OCI-LY1 (cell line): Measurements from ENCODE around the gene DOK6.

Source experiments
- H2AFZ ChIP-seq: fragments of 200-600 bp; sonication (generic), shearing (Covaris generic); 2 replicates; pipeline ENCODE4 v1.6.0; 2014; ENCODE audit warnings: antibody characterized with exemption, mild to moderate bottlenecking, low read length
- H3F3A ChIP-seq: fragments of 200-600 bp; sonication (generic), shearing (Covaris generic); 2 replicates; pipeline ENCODE4 v1.6.0; 2014; ENCODE audit warnings: mild to moderate bottlenecking, antibody characterized with exemption, low read length, moderate library complexity; ENCODE audit not compliant: insufficient read depth
- H3K27ac ChIP-seq: fragments of 200-600 bp; sonication (generic); 2 replicates; pipeline ENCODE4 v1.5.1; 2014; ENCODE audit warnings: low read length, mixed run types, mild to moderate bottlenecking, low read depth; ENCODE audit not compliant: poor library complexity, severe bottlenecking
- H3K27me3 ChIP-seq: fragments of 200-600 bp; sonication (generic); 2 replicates; pipeline ENCODE4 v1.6.0; 2014; ENCODE audit warnings: antibody characterized with exemption, mild to moderate bottlenecking, low read length, moderate library complexity; ENCODE audit not compliant: insufficient read depth
- H3K36me3 ChIP-seq: fragments of 200-600 bp; sonication (generic); 2 replicates; pipeline ENCODE4 v1.6.1; 2014; ENCODE audit warnings: mild to moderate bottlenecking, antibody characterized with exemption, low read length, moderate library complexity, mixed read lengths; ENCODE audit not compliant: insufficient read depth
- H3K4me1 ChIP-seq: fragments of 200-600 bp; sonication (generic); 2 replicates; pipeline ENCODE4 v1.5.1; 2014; ENCODE audit warnings: mild to moderate bottlenecking, low read length, moderate library complexity; ENCODE audit not compliant: insufficient read depth, severe bottlenecking
- H3K4me2 ChIP-seq: fragments of 200-600 bp; sonication (generic), shearing (Covaris generic); 2 replicates; pipeline ENCODE4 v1.6.1; 2014; ENCODE audit warnings: low read length
- H3K4me3 ChIP-seq: fragments of 200-600 bp; sonication (generic); 2 replicates; pipeline ENCODE4 v1.5.1; 2014; ENCODE audit warnings: low read length, low read depth, mild to moderate bottlenecking, mixed read lengths; ENCODE audit not compliant: poor library complexity, severe bottlenecking
- H3K79me2 ChIP-seq: fragments of 200-600 bp; shearing (Covaris generic); 2 replicates; pipeline ENCODE4 v1.6.1; 2016; ENCODE audit warnings: mixed run types, low read length, mixed read lengths; ENCODE audit not compliant: insufficient read depth
- H3K9ac ChIP-seq: fragments of 200-600 bp; sonication (generic), shearing (Covaris generic); 2 replicates; pipeline ENCODE4 v1.6.1; 2014; ENCODE audit warnings: mild to moderate bottlenecking, low read length, mixed read lengths
- H3K9me2 ChIP-seq: fragments of 200-600 bp; sonication (generic), shearing (Covaris generic); 2 replicates; pipeline ENCODE4 v1.6.1; 2014; ENCODE audit warnings: low read depth, mild to moderate bottlenecking, low read length, mixed read lengths
- H3K9me3 ChIP-seq: fragments of 200-600 bp; shearing (Covaris generic); 2 replicates; pipeline ENCODE4 v1.6.1; 2014; ENCODE audit warnings: low read length, mixed read lengths
- H4K20me1 ChIP-seq: fragments of 200-600 bp; sonication (generic), shearing (Covaris generic); 2 replicates; pipeline ENCODE4 v1.6.0; 2016; ENCODE audit warnings: mild to moderate bottlenecking, low read length; ENCODE audit not compliant: insufficient read depth
- EZH2 ChIP-seq: fragments of 200-600 bp; sonication (generic), shearing (Covaris generic); IDR thresholded peaks from 2 replicates; pipeline ENCODE4 v1.8.0; 2017; ENCODE audit warnings: borderline replicate concordance, mixed run types, mild to moderate bottlenecking, antibody characterized with exemption, low read length, moderate library complexity, mixed read lengths
- TF ChIP-seq, protein P1 (sequence below): fragments of 200-600 bp; sonication (generic), shearing (Covaris generic); IDR thresholded peaks from 2 replicates; pipeline ENCODE4 v1.5.1; 2017; ENCODE audit warnings: mild to moderate bottlenecking, antibody characterized with exemption, low read length, moderate library complexity, mixed read lengths

DOK6 gene

DNA sequence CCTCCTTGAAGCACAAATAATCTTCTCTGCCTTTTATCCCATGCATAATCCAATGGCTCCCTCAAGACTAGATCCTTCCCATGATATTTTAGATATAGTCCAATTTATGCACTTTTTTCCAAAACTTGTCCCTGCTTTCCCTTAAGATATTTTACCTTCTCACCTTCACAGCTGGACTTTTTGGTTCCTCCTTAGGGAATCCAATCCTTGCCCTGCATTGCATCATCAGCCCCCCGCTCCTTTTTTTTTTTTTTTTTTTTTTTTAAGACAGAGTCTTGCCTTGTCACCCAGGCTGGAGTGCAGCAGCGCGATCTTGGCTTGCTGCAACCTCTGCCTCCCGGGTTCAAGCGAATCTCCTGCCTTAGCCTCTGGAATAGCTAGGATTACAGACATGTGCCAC, 250.6 kb downstream of the DOK6 start:
- H3K27ac ChIP-seq, result no peak overlapping the region
- no peak overlapping the region for H2AFZ ChIP-seq
- no peaks in the 10 kb centered on the region for H3K9me2 ChIP-seq
- no peak overlapping the region for H3K4me2 ChIP-seq
- H3K4me1 ChIP-seq, result no peaks in the 10 kb centered on the region
- H3K4me3 ChIP-seq, result no peak overlapping the region
- no peak overlapping the region for H3K9ac ChIP-seq
- H4K20me1 ChIP-seq, result no peaks in the 10 kb centered on the region
- H3K9me3 ChIP-seq, result no peaks in the 10 kb centered on the region
- no peaks in the 10 kb centered on the region for H3F3A ChIP-seq
- no peaks in the 10 kb centered on the region for H3K27me3 ChIP-seq
- H3K79me2 ChIP-seq, result no peaks in the 10 kb centered on the region
- no peaks in the 10 kb centered on the region for H3K36me3 ChIP-seq
- TF ChIP-seq, protein P1, sequence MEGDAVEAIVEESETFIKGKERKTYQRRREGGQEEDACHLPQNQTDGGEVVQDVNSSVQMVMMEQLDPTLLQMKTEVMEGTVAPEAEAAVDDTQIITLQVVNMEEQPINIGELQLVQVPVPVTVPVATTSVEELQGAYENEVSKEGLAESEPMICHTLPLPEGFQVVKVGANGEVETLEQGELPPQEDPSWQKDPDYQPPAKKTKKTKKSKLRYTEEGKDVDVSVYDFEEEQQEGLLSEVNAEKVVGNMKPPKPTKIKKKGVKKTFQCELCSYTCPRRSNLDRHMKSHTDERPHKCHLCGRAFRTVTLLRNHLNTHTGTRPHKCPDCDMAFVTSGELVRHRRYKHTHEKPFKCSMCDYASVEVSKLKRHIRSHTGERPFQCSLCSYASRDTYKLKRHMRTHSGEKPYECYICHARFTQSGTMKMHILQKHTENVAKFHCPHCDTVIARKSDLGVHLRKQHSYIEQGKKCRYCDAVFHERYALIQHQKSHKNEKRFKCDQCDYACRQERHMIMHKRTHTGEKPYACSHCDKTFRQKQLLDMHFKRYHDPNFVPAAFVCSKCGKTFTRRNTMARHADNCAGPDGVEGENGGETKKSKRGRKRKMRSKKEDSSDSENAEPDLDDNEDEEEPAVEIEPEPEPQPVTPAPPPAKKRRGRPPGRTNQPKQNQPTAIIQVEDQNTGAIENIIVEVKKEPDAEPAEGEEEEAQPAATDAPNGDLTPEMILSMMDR, result no peak
- no peak for TF ChIP-seq EZH2

DNA sequence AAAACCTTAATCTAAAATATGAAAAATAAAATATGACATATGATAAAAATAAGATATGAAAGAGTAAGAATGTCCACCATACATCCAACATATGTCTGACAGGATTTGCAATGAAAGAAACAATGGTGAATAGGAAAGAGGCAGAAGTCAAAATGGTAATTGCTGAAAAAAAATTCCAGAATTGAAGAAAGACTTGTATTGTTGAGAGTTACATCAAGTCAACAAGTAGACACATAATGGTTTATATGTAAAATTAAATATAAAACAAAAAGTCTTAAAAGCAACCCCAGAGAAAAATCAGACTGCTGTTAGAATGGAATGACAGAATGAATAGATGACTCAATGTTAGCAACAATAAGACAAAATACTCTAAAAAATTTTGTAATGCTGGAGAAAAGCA, 255.1 kb downstream of the DOK6 start:
- Histone ChIP-seq H3K9me3 (no peaks in the 10 kb centered on the region), H3K27me3 (no peaks in the 10 kb centered on the region), H3F3A (no peaks in the 10 kb centered on the region), H2AFZ (no peak overlapping the region), H3K4me2 (no peak overlapping the region), H3K4me3 (no peak overlapping the region), H3K79me2 (no peaks in the 10 kb centered on the region), H4K20me1 (no peaks in the 10 kb centered on the region), H3K9ac (no peak overlapping the region), H3K9me2 (no peaks in the 10 kb centered on the region), H3K27ac (no peak overlapping the region), H3K4me1 (no peaks in the 10 kb centered on the region), H3K36me3 (no peaks in the 10 kb centered on the region)
- TF ChIP-seq, protein P1, result no peak

DNA sequence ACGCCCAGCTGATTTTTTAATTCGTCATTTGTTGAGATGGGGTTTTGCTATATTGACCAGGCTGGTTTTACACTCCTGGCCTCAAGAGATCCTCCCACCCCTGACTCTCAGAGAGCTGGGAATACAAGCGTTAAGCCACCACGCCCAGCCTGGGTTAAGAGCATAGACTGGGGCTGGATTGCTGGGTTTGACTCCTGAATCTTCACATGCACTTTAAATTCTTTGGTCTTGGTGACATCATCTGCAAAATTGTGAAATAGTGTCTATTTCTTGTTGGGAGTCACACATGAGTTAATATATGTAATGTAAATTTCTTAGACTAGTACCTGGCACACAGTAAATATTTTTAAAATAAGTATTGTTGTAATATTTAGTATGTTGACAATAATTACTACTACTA, 257.4 kb downstream of the DOK6 start:
- Histone ChIP-seq H3K9ac (no peak overlapping the region), H3K36me3 (no peaks in the 10 kb centered on the region), H3F3A (no peaks in the 10 kb centered on the region), H3K9me3 (no peaks in the 10 kb centered on the region), H3K4me1 (no peaks in the 10 kb centered on the region), H2AFZ (no peak overlapping the region), H3K27me3 (no peaks in the 10 kb centered on the region), H3K9me2 (no peaks in the 10 kb centered on the region), H3K4me2 (no peak overlapping the region), H3K79me2 (no peaks in the 10 kb centered on the region), H3K4me3 (no peak overlapping the region), H3K27ac (no peak overlapping the region), H4K20me1 (no peaks in the 10 kb centered on the region)
- no peak for TF ChIP-seq EZH2
- TF ChIP-seq, protein P1, result no peak
